HCT116 (cell line): ENCODE results near the gene MYO1B. TPM values are rescaled to one million over a fixed set of nuclear protein-coding genes. Genes with fewer than 3 reads are reported as not detected.

Experiments
- ATAC-seq: fragments of 200-7000 bp; cut with Tn5 transposase; 2 replicates; pipeline ENCODE4 v1.9.1; 2020; ENCODE audit warnings: mild to moderate bottlenecking, moderate library complexity
- BruUV-seq: library from RNA; stranded (reverse); fragments of 400-500 nt; replicated peaks from 2 replicates; lab custom pipeline; 2021; lab: Mats Ljungman, UMichigan
- CTCF ChIA-PET: fragments of 300-600 bp; sonication (Branson Sonifier 250); formaldehyde crosslinking; loops from one replicate; lab custom pipeline; 2021; ENCODE audit warnings: antibody characterized with exemption; lab: Charles Lee
- POLR2A ChIA-PET: fragments of 300-600, 350-600 bp; sonication (Branson Sonifier 250); formaldehyde crosslinking; loops from one replicate; lab custom pipeline; 2021; ENCODE audit warnings: antibody characterized with exemption; lab: Charles Lee
- RAD21 ChIA-PET, 2 experiments: fragments of 300-600 bp; sonication (Branson Sonifier 250); formaldehyde crosslinking; loops; one replicate each; lab custom pipeline; 2023; ENCODE audit warnings: low total read pairs in 2 of 2; ENCODE audit not compliant: uncharacterized antibody in 2 of 2, unreplicated experiment in 2 of 2, low non-redundant PET in 1 of 2; lab: Charles Lee
- DNase-seq: peaks from one replicate; pipeline ENCODE4 v3.0.0-alpha.2; 2010; ENCODE audit warnings: low read depth, low spot score
- H2AFZ ChIP-seq: fragments of 200-600 bp; shearing (Covaris generic), sonication (generic); 2 replicates; pipeline ENCODE4 v1.6.1; 2017; ENCODE audit warnings: low read depth, mixed run types, mixed read lengths, antibody characterized with exemption, low read length; ENCODE audit not compliant: poor library complexity, severe bottlenecking
- H3K27ac ChIP-seq: 2 replicates; pipeline ENCODE4 v1.5.1; 2012; ENCODE audit warnings: low read depth, low read length
- H3K27me3 ChIP-seq: fragments of 200-600 bp; sonication (generic); 2 replicates; pipeline ENCODE4 v1.6.1; 2016; ENCODE audit warnings: mixed run types, low read length, mixed read lengths; ENCODE audit not compliant: insufficient read depth
- H3K36me3 ChIP-seq, 2 experiments: fragments of 200-500 bp in 1 of 2; fragments of 200-600 bp in 1 of 2; sonication (Bioruptor generic) in 1 of 2; sonication (generic) in 1 of 2; 2 replicates each; pipeline versions ENCODE4 v1.5.1 to v1.6.1; 2014 to 2016; ENCODE audit warnings: low read length in 2 of 2, inconsistent platforms in 1 of 2, mixed read lengths in 1 of 2, mixed run types in 1 of 2; ENCODE audit not compliant: insufficient read depth in 2 of 2, control insufficient read depth in 1 of 2
- H3K4me1 ChIP-seq, 2 experiments: fragments of 200-600 bp in 1 of 2; sonication (generic) in 1 of 2; 2 replicates each; pipeline versions ENCODE4 v1.5.1 to v1.6.1; 2012 to 2017; ENCODE audit warnings: low read length in 2 of 2, inconsistent platforms in 1 of 2, mild to moderate bottlenecking in 1 of 2, mixed read lengths in 1 of 2, mixed run types in 1 of 2, moderate library complexity in 1 of 2; ENCODE audit not compliant: insufficient read depth in 2 of 2, control insufficient read depth in 1 of 2
- H3K4me2 ChIP-seq: fragments of 200-600 bp; sonication (generic); 2 replicates; pipeline ENCODE4 v1.6.1; 2017; ENCODE audit warnings: mixed run types, low read length, mixed read lengths
- H3K4me3 ChIP-seq, 2 experiments: fragments of 200-600 bp in 1 of 2; sonication (generic) in 1 of 2; replicated peaks in 1 of 2; 2 replicates each; pipeline ENCODE4 v1.5.1; 2011 to 2016; ENCODE audit warnings: low read length in 2 of 2, control low read depth in 1 of 2, low read depth in 1 of 2, mild to moderate bottlenecking in 1 of 2, mixed read lengths in 1 of 2, mixed run types in 1 of 2
- H3K79me2 ChIP-seq: fragments of 200-600 bp; sonication (generic); 2 replicates; pipeline ENCODE4 v1.6.1; 2017; ENCODE audit warnings: mild to moderate bottlenecking, mixed run types, low read length, moderate library complexity, mixed read lengths; ENCODE audit not compliant: insufficient read depth
- H3K9ac ChIP-seq: fragments of 200-600 bp; sonication (generic); 2 replicates; pipeline ENCODE4 v1.6.1; 2016; ENCODE audit warnings: low read length, mixed read lengths
- H3K9me2 ChIP-seq: fragments of 200-600 bp; sonication (generic), shearing (Covaris generic); 2 replicates; pipeline ENCODE4 v1.6.1; 2017; ENCODE audit warnings: mixed run types, mild to moderate bottlenecking, moderate library complexity; ENCODE audit not compliant: insufficient read depth
- H3K9me3 ChIP-seq, 2 experiments: fragments of 200-500 bp in 1 of 2; fragments of 200-600 bp in 1 of 2; sonication (Bioruptor generic) in 1 of 2; sonication (generic) in 1 of 2; 2 replicates each; pipeline ENCODE4 v1.6.1; 2014 to 2017; ENCODE audit warnings: low read length in 2 of 2, mixed read lengths in 2 of 2, inconsistent platforms in 1 of 2, low read depth in 1 of 2, mild to moderate bottlenecking in 1 of 2, mixed run types in 1 of 2, moderate library complexity in 1 of 2; ENCODE audit not compliant: control insufficient read depth in 1 of 2, insufficient read depth in 1 of 2
- H4K20me1 ChIP-seq: fragments of 200-600 bp; sonication (generic), shearing (Covaris generic); 2 replicates; pipeline ENCODE4 v1.6.1; 2017; ENCODE audit warnings: mixed run types, mild to moderate bottlenecking, moderate library complexity; ENCODE audit not compliant: insufficient read depth
- ATF3 ChIP-seq: IDR thresholded peaks from 2 replicates; pipeline ENCODE4 v1.6.1; 2012
- CBX3 ChIP-seq: IDR thresholded peaks from 2 replicates; pipeline ENCODE4 v1.6.1; 2012; ENCODE audit warnings: low read depth
- CEBPB ChIP-seq: IDR thresholded peaks from 2 replicates; pipeline ENCODE4 v1.6.1; 2012; ENCODE audit warnings: low read depth
- CTCF ChIP-seq, 3 experiments: fragments of 200-600 bp in 1 of 3; sonication (generic) in 1 of 3; IDR thresholded peaks in 2 of 3; conservative IDR thresholded peaks in 1 of 3; 2 replicates each; pipeline ENCODE4 v1.5.1; 2012 to 2017; ENCODE audit warnings: low read depth in 2 of 3, low read length in 2 of 3, antibody characterized with exemption in 1 of 3, borderline replicate concordance in 1 of 3, control low read depth in 1 of 3, mild to moderate bottlenecking in 1 of 3, mixed read lengths in 1 of 3, mixed run types in 1 of 3, moderate library complexity in 1 of 3; ENCODE audit not compliant: insufficient read depth in 1 of 3
- EZH2phosphoT487 ChIP-seq: fragments of 200-600 bp; IDR thresholded peaks from 2 replicates; pipeline ENCODE4 v1.6.1; 2018; ENCODE audit warnings: antibody characterized with exemption, borderline replicate concordance
- FOSL1 ChIP-seq: IDR thresholded peaks from 2 replicates; pipeline ENCODE4 v1.6.1; 2012; ENCODE audit warnings: low read depth
- JUND ChIP-seq: IDR thresholded peaks from 2 replicates; pipeline ENCODE4 v1.6.1; 2012
- MAX ChIP-seq: IDR thresholded peaks from 2 replicates; pipeline ENCODE4 v1.6.1; 2012
- RAD21 ChIP-seq: IDR thresholded peaks from 2 replicates; pipeline ENCODE4 v1.6.1; 2012; ENCODE audit warnings: low read depth, mild to moderate bottlenecking
- REST ChIP-seq: IDR thresholded peaks from 2 replicates; pipeline ENCODE4 v1.6.1; 2012; ENCODE audit warnings: low read depth
- SRF ChIP-seq: IDR thresholded peaks from 2 replicates; pipeline ENCODE4 v1.6.1; 2012; ENCODE audit warnings: low read depth
- ZBTB33 ChIP-seq: IDR thresholded peaks from 2 replicates; pipeline ENCODE4 v1.6.1; 2011; ENCODE audit warnings: mild to moderate bottlenecking, low read length, moderate library complexity; ENCODE audit not compliant: insufficient replicate concordance; ENCODE audit errors: extremely low read depth
- intact Hi-C: fragments of 100-400 bp; cut with micrococcal nuclease; formaldehyde crosslinking; loops from 2 replicates; pipeline ENCODE4 v1.10.0; 2022
- total RNA-seq: library from RNA; stranded (reverse); gene quantifications from one replicate; pipeline ENCODE4 v1.2.1, GENCODE V29; 2021; ENCODE audit not compliant: unreplicated experiment

Gene MYO1B
- total RNA-seq, 1 experiment from 2014 or later, result 51.7 TPM

GRCh38 chr2:191218292-191218898 lies 26.8 kb upstream of the MYO1B start:
- Histone ChIP-seq H3K9me3 (no peaks in the 10 kb centered on the region), H4K20me1 (no peaks in the 10 kb centered on the region), H3K36me3 (no peaks in the 10 kb centered on the region), H3K4me3 (no peak overlapping the region), H2AFZ (peak overlapping the region; percentile 84), H3K9ac (no peak overlapping the region), H3K27me3 (no peaks in the 10 kb centered on the region), H3K79me2 (no peaks in the 10 kb centered on the region), H3K27ac (no peak overlapping the region), H3K9me2 (no peaks in the 10 kb centered on the region), H3K4me1 (peaks cover 10 to 27% of the 10 kb centered on the region in 2 experiments; a peak in 3 of 4 replicates), H3K4me2 (peak overlapping the region; percentile 39)
- CTCF ChIA-PET, result interaction anchor here (0.7 to 3.6 kb wide), 26 partner anchors 9 to 337 kb away, joined by 3 to 27 read pairs (median 4); no protein-coding TSS in a partner anchor
- intact Hi-C loops, result loop anchor here (1.0 to 5.0 kb wide), 2 partner anchors 51 to 283 kb away; no protein-coding TSS in a partner anchor
- RAD21 ChIA-PET, result interaction anchor here (0.5 to 1.5 kb wide), 5 partner anchors 158 to 303 kb away, joined by 3 to 4 read pairs (median 3); no protein-coding TSS in a partner anchor
- DNase-seq, result peak; percentile 67
- no TSS peak for BruUV-seq
- POLR2A ChIA-PET, result no interaction called here
- TF ChIP-seq ZBTB33, result no peak
- peak; percentile 73 to 90 (median 76) for TF ChIP-seq CTCF (IDR thresholded peaks at IDR 0.05 in 2 of 3, conservative IDR thresholded peaks at IDR 0.05 in 1 of 3; ENCODE audit: borderline replicate concordance in 1 of 3, insufficient read depth in 1 of 3, low read depth in 2 of 3, low read length in 2 of 3)
- TF ChIP-seq ATF3, result no peak
- TF ChIP-seq REST, result no peak
- TF ChIP-seq EZH2phosphoT487, result no peak
- TF ChIP-seq JUND, result no peak
- peak; percentile 83 for TF ChIP-seq RAD21
- no peak for TF ChIP-seq FOSL1
- no peak for TF ChIP-seq SRF
- peak; percentile 65 for TF ChIP-seq CBX3
- no peak for TF ChIP-seq MAX
- no peak for TF ChIP-seq CEBPB
- ATAC-seq, result peak; percentile 92
